IMR-90 (cell line): Measurements from ENCODE around the gene ASPG. TPM values are rescaled to one million over a fixed set of nuclear protein-coding genes. Genes with fewer than 3 reads are reported as not detected.

Experiments
- ATAC-seq: fragments of 200-7000 bp; cut with Tn5 transposase; 2 replicates; pipeline ENCODE4 v1.9.1; 2020; ENCODE audit warnings: low read depth, mild to moderate bottlenecking, moderate library complexity
- BruUV-seq: library from RNA; stranded (reverse); fragments of 400-500 nt; replicated peaks from 2 replicates; lab custom pipeline; 2021; lab: Mats Ljungman, UMichigan
- CTCF ChIA-PET: fragments of 300-600 bp; formaldehyde crosslinking; extraction: SDS; loops from one replicate; lab custom pipeline; 2021; ENCODE audit warnings: antibody characterized with exemption; lab: Yijun Ruan, JAX
- POLR2A ChIA-PET: fragments of 300-600 bp; sonication (Branson Sonifier 250); formaldehyde crosslinking; loops from one replicate; lab custom pipeline; 2022; ENCODE audit warnings: antibody characterized with exemption; ENCODE audit not compliant: unreplicated experiment; lab: Charles Lee
- DNase-seq: peaks from one replicate; pipeline ENCODE4 v3.0.0; 2013
- H2AFZ ChIP-seq: replicated peaks from 2 replicates; pipeline ENCODE3; 2013; ENCODE audit warnings: low read length, mild to moderate bottlenecking; ENCODE audit not compliant: poor library complexity
- H2AK5ac ChIP-seq: 2 replicates; pipeline ENCODE4 v1.6.1; 2013; ENCODE audit warnings: low read depth, low read length, inconsistent platforms
- H2AK9ac ChIP-seq: replicated peaks from 2 replicates; pipeline ENCODE3; 2013; ENCODE audit warnings: mild to moderate bottlenecking, low read depth, low read length, moderate library complexity; ENCODE audit not compliant: poor library complexity
- H2BK120ac ChIP-seq: 2 replicates; pipeline ENCODE4 v1.6.1; 2013; ENCODE audit warnings: low read depth, low read length, inconsistent platforms
- H2BK15ac ChIP-seq: 3 replicates; pipeline ENCODE4 v1.6.1; 2013; ENCODE audit warnings: low read depth, low read length, inconsistent platforms
- H2BK20ac ChIP-seq: 2 replicates; pipeline ENCODE4 v1.6.1; 2013; ENCODE audit warnings: low read depth, mild to moderate bottlenecking, inconsistent platforms, low read length, moderate library complexity
- H2BK5ac ChIP-seq: 2 replicates; pipeline ENCODE4 v1.6.1; 2013; ENCODE audit warnings: mild to moderate bottlenecking, low read depth, low read length, inconsistent platforms; ENCODE audit not compliant: poor library complexity, severe bottlenecking
- H3K14ac ChIP-seq: replicated peaks from 2 replicates; pipeline ENCODE4 v1.6.1; 2013; ENCODE audit warnings: low read depth, low read length, inconsistent platforms
- H3K18ac ChIP-seq: 2 replicates; pipeline ENCODE4 v1.6.1; 2013; ENCODE audit warnings: low read depth, low read length, control low read depth
- H3K23ac ChIP-seq: 2 replicates; pipeline ENCODE4 v1.6.1; 2013; ENCODE audit warnings: low read depth, low read length, inconsistent platforms
- H3K27ac ChIP-seq: 2 replicates; pipeline ENCODE4 v1.5.1; 2013; ENCODE audit warnings: mild to moderate bottlenecking, control low read depth, low read length; ENCODE audit not compliant: insufficient read depth
- H3K27me3 ChIP-seq: 2 replicates; pipeline ENCODE4 v1.6.1; 2013; ENCODE audit warnings: low read length; ENCODE audit not compliant: control insufficient read depth, insufficient read depth
- H3K36me3 ChIP-seq: 2 replicates; pipeline ENCODE4 v1.6.1; 2013; ENCODE audit warnings: low read length, mixed read lengths; ENCODE audit not compliant: control insufficient read depth, insufficient read depth
- H3K4ac ChIP-seq: 2 replicates; pipeline ENCODE4 v1.6.1; 2013; ENCODE audit warnings: low read depth, low read length, inconsistent platforms
- H3K4me1 ChIP-seq: 2 replicates; pipeline ENCODE4 v1.6.1; 2013; ENCODE audit warnings: low read length, mixed read lengths; ENCODE audit not compliant: control insufficient read depth, insufficient read depth
- H3K4me2 ChIP-seq: 2 replicates; pipeline ENCODE4 v1.6.1; 2013; ENCODE audit warnings: low read depth, mild to moderate bottlenecking, control low read depth, low read length, moderate library complexity
- H3K4me3 ChIP-seq: 2 replicates; pipeline ENCODE4 v1.5.1; 2013; ENCODE audit warnings: low read depth, mild to moderate bottlenecking, control low read depth, low read length, moderate library complexity; ENCODE audit not compliant: insufficient read depth
- H3K56ac ChIP-seq: 2 replicates; pipeline ENCODE4 v1.6.1; 2013; ENCODE audit warnings: low read length, inconsistent platforms; ENCODE audit not compliant: insufficient read depth; ENCODE audit errors: extremely low read depth
- H3K79me1 ChIP-seq, 2 experiments: 2 replicates each; pipeline ENCODE4 v1.6.1; 2013; ENCODE audit warnings: low read length in 2 of 2, inconsistent platforms in 1 of 2, low read depth in 1 of 2
- H3K9ac ChIP-seq: 2 replicates; pipeline ENCODE4 v1.6.1; 2013; ENCODE audit warnings: low read depth, low read length, control low read depth
- H3K9me1 ChIP-seq: 2 replicates; pipeline ENCODE4 v1.6.1; 2013; ENCODE audit warnings: low read length, inconsistent platforms; ENCODE audit not compliant: insufficient read depth
- H3K9me3 ChIP-seq: 2 replicates; pipeline ENCODE4 v1.6.1; 2013; ENCODE audit warnings: low read length; ENCODE audit not compliant: control insufficient read depth, insufficient read depth
- H4K20me1 ChIP-seq: 2 replicates; pipeline ENCODE4 v1.6.1; 2013; ENCODE audit warnings: low read length, inconsistent platforms; ENCODE audit not compliant: insufficient read depth
- H4K5ac ChIP-seq: 2 replicates; pipeline ENCODE4 v1.6.1; 2013; ENCODE audit warnings: mild to moderate bottlenecking, low read depth, low read length, control low read depth
- H4K8ac ChIP-seq, 2 experiments: 2 replicates each; pipeline ENCODE4 v1.6.1; 2013; ENCODE audit warnings: low read depth in 2 of 2, low read length in 2 of 2, control low read depth in 1 of 2, inconsistent platforms in 1 of 2
- H4K91ac ChIP-seq: 2 replicates; pipeline ENCODE4 v1.6.1; 2013; ENCODE audit warnings: low read depth, low read length, inconsistent platforms; ENCODE audit not compliant: insufficient read depth
- CTCF ChIP-seq: conservative IDR thresholded peaks from 2 replicates; pipeline ENCODE4 v1.5.1; 2012; ENCODE audit warnings: mild to moderate bottlenecking, low read depth, low read length, improper control_type of control experiment
- ELK1 ChIP-seq: fragments of 150-350 bp; IDR thresholded peaks from 2 replicates; pipeline ENCODE4 v1.6.1; 2016; ENCODE audit warnings: low read depth, mild to moderate bottlenecking, low read length, moderate library complexity, borderline replicate concordance
- FOS ChIP-seq: fragments of 150-350 bp; IDR thresholded peaks from 2 replicates; pipeline ENCODE4 v1.6.1; 2016; ENCODE audit warnings: low read depth, low read length
- MAFK ChIP-seq: IDR thresholded peaks from 2 replicates; pipeline ENCODE4 v1.6.1; 2012; ENCODE audit warnings: low read depth, low read length, improper control_type of control experiment
- MAZ ChIP-seq: IDR thresholded peaks from 2 replicates; pipeline ENCODE4 v1.6.1; 2012; ENCODE audit warnings: low read depth, mild to moderate bottlenecking, low read length, improper control_type of control experiment, moderate library complexity, borderline replicate concordance
- MXI1 ChIP-seq: IDR thresholded peaks from 2 replicates; pipeline ENCODE4 v1.6.1; 2012; ENCODE audit warnings: low read depth, mild to moderate bottlenecking, low read length, moderate library complexity, borderline replicate concordance
- NFE2L2 ChIP-seq: fragments of 150-350 bp; IDR thresholded peaks from 2 replicates; pipeline ENCODE4 v1.6.1; 2016; ENCODE audit warnings: low read depth, mild to moderate bottlenecking, low read length
- POLR2A ChIP-seq: IDR thresholded peaks from 2 replicates; pipeline ENCODE4 v1.6.1; 2012; ENCODE audit warnings: mild to moderate bottlenecking, low read depth, low read length
- RAD21 ChIP-seq: IDR thresholded peaks from 2 replicates; pipeline ENCODE4 v1.6.1; 2012; ENCODE audit warnings: low read length, improper control_type of control experiment
- RFX5 ChIP-seq: IDR thresholded peaks from 2 replicates; pipeline ENCODE4 v1.8.0; 2012; ENCODE audit warnings: low read depth, mild to moderate bottlenecking, low read length, moderate library complexity
- USF2 ChIP-seq: fragments of 150-350 bp; IDR thresholded peaks from 2 replicates; pipeline ENCODE4 v1.6.1; 2017; ENCODE audit warnings: mild to moderate bottlenecking, antibody characterized with exemption, low read length, low read depth
- WGBS, 2 experiments: methylation state at CpG; one replicate each; pipeline versions ENCODE4 v1.1.5 to v1.1.7; 2013; ENCODE audit warnings: missing lambda C conversion rate in 2 of 2; ENCODE audit not compliant: insufficient read length in 1 of 2; ENCODE audit errors: extremely low coverage in 2 of 2; 5-methylcytosine and 5-hydroxymethylcytosine counted together
- dilution Hi-C: fragments of 300-500 bp; cut with HindIII; formaldehyde crosslinking; loops from one replicate; pipeline ENCODE4 v1.14.3; 2018; ENCODE audit warnings: low sequenced_read_pairs; ENCODE audit not compliant: unreplicated experiment
- in situ Hi-C: fragments of 300-500 bp; cut with MboI; formaldehyde crosslinking; loops from 3 replicates; pipeline ENCODE4 v1.14.3; 2019; ENCODE audit warnings: low sequenced_read_pairs, inconsistent platforms, mixed read lengths
- intact Hi-C: fragments of 100-400 bp; cut with micrococcal nuclease; formaldehyde crosslinking; loops from 2 replicates; pipeline ENCODE4 v1.10.0; 2022
- polyA plus RNA-seq, 3 experiments: library from polyadenylated mRNA; depleted of rRNA; stranded (reverse); fragments of >200 nt; gene quantifications; 2 replicates each; pipeline ENCODE4 v1.2.3, GENCODE V29; 2012; ENCODE audit warnings: low replicate concordance in 1 of 3
- total RNA-seq: library from RNA; depleted of rRNA; stranded (reverse); fragments of >200 nt; gene quantifications from 2 replicates; pipeline ENCODE4 v1.2.3, GENCODE V29; 2012

Gene ASPG
- total and polyA plus RNA-seq, 2 of the 4 experiments (the other 2 are of a cell fraction): not detected

GRCh38 chr14:104112113-104112505 lies 26.6 kb downstream of the ASPG start:
- Histone ChIP-seq H3K4me1 (no peaks in the 10 kb centered on the region), H3K4me3 (no peak overlapping the region), H3K9me1 (no peaks in the 10 kb centered on the region), H2AK5ac (no peak overlapping the region), H3K9ac (no peak overlapping the region), H3K4me2 (no peak overlapping the region), H3K14ac (no peak overlapping the region), H2BK120ac (no peak overlapping the region), H3K56ac (no peak overlapping the region), H2BK15ac (no peak overlapping the region), H3K27ac (no peak overlapping the region), H3K9me3 (no peaks in the 10 kb centered on the region), H4K91ac (no peak overlapping the region), H3K36me3 (no peaks in the 10 kb centered on the region), H3K79me1 (no peaks in the 10 kb centered on the region), H4K5ac (no peak overlapping the region), H4K8ac (no peak overlapping the region), H4K20me1 (no peaks in the 10 kb centered on the region; the same call in 1 of the 2 replicates), H3K27me3 (peaks cover 10% of the 10 kb centered on the region; the same call in 1 of the 2 replicates), H3K4ac (no peak overlapping the region), H2BK5ac (no peak overlapping the region), H2AK9ac (no peak overlapping the region), H3K18ac (no peak overlapping the region), H2AFZ (no peak overlapping the region), H2BK20ac (no peak overlapping the region), H3K23ac (no peak overlapping the region)
- POLR2A ChIA-PET: no interaction called here
- CTCF ChIA-PET: no interaction called here
- 70% methylated on average over 2 of the region's 6 CpGs; no CpG with 5 or more reads in 1 of the 2 experiments for WGBS, 2 experiments
- no peak for TF ChIP-seq CTCF
- no peak for TF ChIP-seq MAFK
- TF ChIP-seq MXI1: no peak
- TF ChIP-seq POLR2A: no peak
- no peak for TF ChIP-seq FOS
- TF ChIP-seq RFX5: no peak
- no peak for TF ChIP-seq NFE2L2
- TF ChIP-seq USF2: no peak
- TF ChIP-seq RAD21: no peak
- TF ChIP-seq MAZ: no peak
- no peak for TF ChIP-seq ELK1
- no TSS peak for BruUV-seq
- ATAC-seq (no peak), DNase-seq (no peak)
- in situ Hi-C loops (no loop called here), intact Hi-C loops (no loop called here), dilution Hi-C loops (no loop called here)
